ENCODE results near the gene AP2M1. TPM values are rescaled to one million over a fixed set of nuclear protein-coding genes. Genes with fewer than 3 reads are reported as not detected.

AP2M1 gene
- total and polyA plus RNA-seq, 4 donors, result 153 to 333 (median 251) TPM

- no peak overlapping the region for H3K4me3 ChIP-seq
- WGBS, 2 donors, result 20 to 22% methylated on average over 4 of the region's 4 CpGs
- no peak for TF ChIP-seq CTCF (IDR thresholded peaks at IDR 0.05; ENCODE audit: control extremely low read depth, extremely low read depth)
- peak overlapping the region in 1 of 2 donors; percentile 61 for H3K27ac ChIP-seq (ENCODE audit: low read depth in 1 of 2, low read length in 1 of 2)
- ATAC-seq (ENCODE audit: insufficient read depth, low FRiP score), result no peak
- H3K36me3 ChIP-seq (ENCODE audit: control insufficient read depth in 4 of 4, insufficient read depth in 4 of 4, low read length in 4 of 4), result peaks cover 18 to 46% (median 41%) of the 10 kb centered on the region in 4 donors
- H3K9ac ChIP-seq (ENCODE audit: insufficient read depth in 1 of 2, low read length in 2 of 2), result no peak overlapping the region
- H3K9me3 ChIP-seq (ENCODE audit: control insufficient read depth in 4 of 4, insufficient read depth in 3 of 4, low read length in 3 of 4), result no peaks in the 10 kb centered on the region
- no peak for DNase-seq
- peaks cover 0 to 30% (median 14%) of the 10 kb centered on the region in 5 donors for H3K4me1 ChIP-seq (ENCODE audit: control insufficient read depth in 5 of 5, insufficient read depth in 5 of 5, low read length in 5 of 5)
- H3K27me3 ChIP-seq (ENCODE audit: control insufficient read depth in 3 of 3, insufficient read depth in 3 of 3, low read length in 2 of 3), result no peaks in the 10 kb centered on the region
Measured at GRCh38 chr3:184174284-184174645, 390 bp upstream of the AP2M1 start.

GRCh38 chr3:184175506-184175905, 851 bp downstream of the AP2M1 start:
- WGBS, 2 donors, result 26 to 32% methylated on average over 8 of the region's 8 CpGs
- peak overlapping the region; percentile 94 to 95 for H3K27ac ChIP-seq (ENCODE audit: low read depth in 1 of 2, low read length in 1 of 2)
- ATAC-seq (ENCODE audit: insufficient read depth, low FRiP score) (no peak), DNase-seq (no peak)
- no peak for TF ChIP-seq CTCF (IDR thresholded peaks at IDR 0.05; ENCODE audit: control extremely low read depth, extremely low read depth)
- H3K4me3 ChIP-seq, result peak overlapping the region; percentile 98
- H3K9me3 ChIP-seq (ENCODE audit: control insufficient read depth in 4 of 4, insufficient read depth in 3 of 4, low read length in 3 of 4), result no peaks in the 10 kb centered on the region
- peaks cover 0 to 30% (median 14%) of the 10 kb centered on the region in 5 donors for H3K4me1 ChIP-seq (ENCODE audit: control insufficient read depth in 5 of 5, insufficient read depth in 5 of 5, low read length in 5 of 5)
- H3K27me3 ChIP-seq (ENCODE audit: control insufficient read depth in 3 of 3, insufficient read depth in 3 of 3, low read length in 2 of 3), result no peaks in the 10 kb centered on the region
- peak overlapping the region; percentile 75 to 82 for H3K9ac ChIP-seq (ENCODE audit: insufficient read depth in 1 of 2, low read length in 2 of 2)
- peaks cover 10 to 55% (median 48%) of the 10 kb centered on the region in 4 donors for H3K36me3 ChIP-seq (ENCODE audit: control insufficient read depth in 4 of 4, insufficient read depth in 4 of 4, low read length in 4 of 4)

- no peak for TF ChIP-seq CTCF (IDR thresholded peaks at IDR 0.05; ENCODE audit: control extremely low read depth, extremely low read depth)
- Histone ChIP-seq H3K4me3 (peak overlapping the region; percentile 38), H3K27ac (ENCODE audit: low read depth in 1 of 2, low read length in 1 of 2) (peak overlapping the region; percentile 75 to 83), H3K4me1 (ENCODE audit: control insufficient read depth in 5 of 5, insufficient read depth in 5 of 5, low read length in 5 of 5) (peaks cover 0 to 30% (median 14%) of the 10 kb centered on the region in 5 donors), H3K36me3 (ENCODE audit: control insufficient read depth in 4 of 4, insufficient read depth in 4 of 4, low read length in 4 of 4) (peaks cover 10 to 56% (median 48%) of the 10 kb centered on the region in 4 donors), H3K9ac (ENCODE audit: insufficient read depth in 1 of 2, low read length in 2 of 2) (peak overlapping the region in 1 of 2 donors; percentile 82), H3K27me3 (ENCODE audit: control insufficient read depth in 3 of 3, insufficient read depth in 3 of 3, low read length in 2 of 3) (no peaks in the 10 kb centered on the region), H3K9me3 (ENCODE audit: control insufficient read depth in 4 of 4, insufficient read depth in 3 of 4, low read length in 3 of 4) (no peaks in the 10 kb centered on the region)
- peak in 1 of 3 donors; percentile 17 for DNase-seq
- WGBS, 2 donors, result 32 to 46% methylated on average over 3 of the region's 3 CpGs
- no peak for ATAC-seq (ENCODE audit: insufficient read depth, low FRiP score)
Measured at GRCh38 chr3:184175981-184176376, 1.3 kb downstream of the AP2M1 start.
